Heart left ventricle (tissue), 13 donors: ENCODE results near the gene BDKRB2.

ENCODE experiments used
- CTCF ChIP-seq, 12 donors: fragments of 200-600 bp; sonication (generic) in 4 of 12; IDR thresholded peaks; one replicate each; pipeline versions ENCODE4 v1.5.0 to v1.8.0; 2018 to 2022; ENCODE audit warnings: antibody characterized with exemption in 12 of 12, mild to moderate bottlenecking in 5 of 12
- POLR2A ChIP-seq, 2 donors: fragments of 450-650 bp; IDR thresholded peaks; one replicate each; pipeline ENCODE4 v1.6.1; 2017; ENCODE audit warnings: antibody characterized with exemption in 2 of 2, mild to moderate bottlenecking in 2 of 2, moderate library complexity in 2 of 2
- donor health status: ischemic (EF 13 %, LVEDD 7.1; RV severe dilation, severe dysfunction).
- donor health status: DM: no; HTN: yes; CAD: no.
- donor health status: DM: no; HTN: no; CAD: no.
- donor health status: ischemic (EF 25% LVEDD 6.9; RV normal size, moderate dysfunction).
- donor health status: ischemic (EF 25% LVEDD 5.7; RV mildly dilated, moderate dysfunction).
- donor health status: ischemic (EF 35%, LVEDD 5.7; RV mildly dilated, moderate dysfunction).
- donor health status: nonischemic (EF 11% LVEDD 7.7; RV severe dilation, severe dysfunction).
- donor health status: DM: yes; HTN: yes; CAD: no.
- donor health status: PGD.
- donor health status: ischemic (EF 29% LVEDD 5.4; RV normal size, mild dysfunction).
- donor health status: nonischemic (EF 23%, LVEDD 6.1; RV moderate dilation, normal function).

DNA sequence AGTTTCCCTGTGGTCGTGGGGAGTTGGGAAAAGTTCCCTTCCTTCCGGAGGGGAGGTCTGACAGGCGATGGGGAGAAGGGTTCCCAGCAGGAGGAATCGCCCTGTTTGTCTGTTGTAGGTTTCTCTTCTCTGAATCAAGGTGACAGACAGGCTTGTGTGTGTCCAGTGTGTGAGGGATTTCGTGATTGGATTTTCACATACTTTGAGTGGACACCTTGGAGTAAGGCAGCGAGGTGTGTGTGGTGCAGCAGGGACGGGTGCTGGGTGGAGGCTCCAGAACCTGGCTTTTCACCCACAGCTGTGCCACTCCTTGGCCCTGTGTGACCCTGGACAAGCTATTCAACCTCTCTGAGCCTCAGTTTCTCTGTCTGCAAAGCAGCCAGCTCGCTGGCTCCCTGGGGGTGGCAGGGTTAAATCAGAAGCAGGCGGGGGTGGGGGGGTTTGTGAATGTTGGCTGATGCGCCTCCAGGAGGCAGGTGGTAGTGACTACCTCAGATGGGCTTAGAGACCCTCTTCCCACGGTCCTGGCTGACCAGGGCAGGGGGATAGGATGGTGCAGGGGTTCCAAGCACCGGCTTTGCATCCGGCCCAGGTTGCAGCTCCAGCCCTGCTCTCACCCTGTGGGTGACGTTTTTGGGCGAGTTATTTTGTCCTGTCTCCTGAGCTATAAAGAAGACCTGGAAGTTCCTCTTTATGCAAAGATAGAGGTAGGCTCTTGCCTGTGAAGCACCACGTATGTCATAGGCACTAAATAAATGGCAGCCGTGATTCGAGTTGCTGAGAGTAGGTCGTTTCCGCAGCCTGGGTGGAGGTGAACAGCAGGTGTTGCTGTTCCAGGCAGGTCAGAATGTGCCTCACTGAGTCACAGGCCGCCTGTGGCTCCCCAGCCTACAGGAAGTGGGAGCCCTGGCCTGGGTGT, 679 bp downstream of the BDKRB2 start:
- TF ChIP-seq CTCF (IDR thresholded peaks at IDR 0.05) (no peak), POLR2A (IDR thresholded peaks at IDR 0.05) (no peak)
